HG03175 (cell line): ENCODE data around the gene RALY.

Source experiments
- ATAC-seq: cut with Tn5 transposase; IDR thresholded peaks from one replicate; pipeline ENCODE4 v1.9.1; 2021; ENCODE audit warnings: mild to moderate bottlenecking, moderate library complexity; ENCODE audit not compliant: unreplicated experiment

RALY gene

GRCh38 chr20:34047010-34047687 is 53.4 kb downstream of the RALY start:
- no peak for ATAC-seq

DNA sequence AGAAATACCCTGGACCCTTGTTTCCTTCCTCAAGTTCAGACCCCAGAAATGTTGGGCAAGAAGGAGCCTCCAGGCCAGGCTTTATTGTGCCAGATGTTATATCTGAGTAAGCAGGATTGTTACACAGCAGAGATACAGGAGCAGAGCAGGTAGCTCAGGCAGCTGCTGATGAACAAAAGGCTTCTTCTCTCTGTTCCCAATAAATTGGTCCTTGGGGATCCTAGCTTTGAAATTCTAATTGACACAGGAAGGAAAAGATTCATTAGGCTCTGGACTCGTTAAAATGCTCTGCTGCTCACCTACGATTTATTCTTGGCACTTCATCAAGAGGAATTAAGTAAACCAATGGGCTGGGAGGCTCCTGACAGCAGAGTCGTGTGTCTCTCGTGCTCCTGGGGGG is 54.2 kb downstream of the RALY start:
- ATAC-seq: no peak

DNA sequence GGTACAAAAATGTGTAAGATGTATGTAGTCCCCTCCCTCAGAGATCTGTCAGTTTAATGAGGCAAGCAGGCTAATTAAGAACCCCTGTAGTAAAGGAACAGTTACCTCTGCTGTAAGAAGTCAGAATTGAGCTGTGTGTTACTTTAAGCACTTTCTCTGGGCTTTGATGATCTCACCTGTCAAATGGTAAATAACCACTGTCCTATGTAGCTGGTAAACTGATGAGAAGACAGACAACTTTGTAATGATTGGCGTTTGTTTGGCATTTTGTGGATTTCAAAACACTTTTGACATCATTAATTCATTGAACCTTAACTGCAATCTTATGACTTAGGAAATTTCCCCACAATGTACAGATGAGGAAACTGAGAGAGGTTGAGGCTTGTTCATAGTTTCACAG is 55.7 kb downstream of the RALY start:
- ATAC-seq: no peak

DNA sequence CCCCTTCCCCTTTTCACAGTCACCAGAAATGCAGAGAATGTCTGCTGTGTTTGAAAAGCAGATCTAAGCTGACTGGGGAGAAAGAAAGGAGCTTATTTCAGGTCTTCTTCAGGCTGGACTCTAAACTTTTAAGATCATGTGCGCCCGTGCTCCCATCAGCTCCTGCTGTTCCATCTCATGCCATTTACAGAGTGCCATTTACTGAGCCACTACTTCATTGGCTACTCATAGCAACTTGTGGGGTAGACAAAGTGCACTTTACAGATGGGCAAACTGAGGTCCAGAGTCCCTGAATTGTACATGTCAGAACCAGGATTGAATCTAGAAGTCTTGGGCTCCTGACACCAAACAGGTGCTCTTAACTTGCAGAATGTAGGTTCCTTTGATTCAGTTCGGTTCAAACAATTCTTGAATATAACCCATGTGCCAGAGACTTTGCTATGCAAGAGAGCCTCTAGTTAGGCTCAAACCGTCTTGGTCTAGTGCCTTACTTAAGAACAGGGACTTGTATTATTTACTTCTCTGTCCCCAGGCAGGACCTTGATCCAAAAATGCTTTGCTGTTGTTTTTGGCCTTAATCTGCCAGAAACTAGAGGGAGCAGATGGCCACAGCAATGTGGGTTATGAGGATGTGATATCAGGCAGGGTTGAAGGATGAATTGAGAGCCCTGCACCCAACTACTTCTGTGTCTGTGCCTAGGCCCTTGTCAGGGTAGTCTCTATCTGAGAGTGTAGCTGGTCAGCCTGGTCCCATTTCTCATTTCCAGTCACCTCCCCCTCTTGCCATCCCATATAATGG is 56.4 kb downstream of the RALY start:
- no peak for ATAC-seq

GRCh38 chr20:34052414-34052813 is 58.7 kb downstream of the RALY start:
- ATAC-seq: no peak

DNA sequence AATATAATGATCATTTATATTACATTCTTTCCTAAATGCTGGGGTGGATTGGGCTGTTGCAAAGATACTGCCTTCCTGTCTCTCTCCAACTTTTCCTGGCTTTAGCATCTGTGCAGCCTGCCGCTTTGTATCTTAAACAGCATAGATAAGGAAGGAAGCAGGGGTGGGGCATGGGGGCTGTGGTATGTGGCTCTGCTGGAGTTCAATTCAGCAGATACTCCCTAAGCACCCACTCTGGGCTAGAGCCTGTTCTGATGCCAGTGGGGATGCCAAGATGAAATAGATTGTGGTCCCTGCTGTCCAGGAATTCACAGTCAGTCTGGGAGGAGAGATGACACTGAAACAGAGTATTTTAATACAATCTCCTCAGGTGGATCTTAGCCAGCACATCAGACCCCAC is 61.6 kb downstream of the RALY start:
- no peak for ATAC-seq

GRCh38 chr20:34058831-34059230 is 65.1 kb downstream of the RALY start:
- peak; percentile 58 for ATAC-seq

GRCh38 chr20:34060970-34061369 is 67.3 kb downstream of the RALY start:
- ATAC-seq: no peak

- ATAC-seq: no peak
Observed at GRCh38 chr20:34061695-34062094, 68.0 kb downstream of the RALY start.

DNA sequence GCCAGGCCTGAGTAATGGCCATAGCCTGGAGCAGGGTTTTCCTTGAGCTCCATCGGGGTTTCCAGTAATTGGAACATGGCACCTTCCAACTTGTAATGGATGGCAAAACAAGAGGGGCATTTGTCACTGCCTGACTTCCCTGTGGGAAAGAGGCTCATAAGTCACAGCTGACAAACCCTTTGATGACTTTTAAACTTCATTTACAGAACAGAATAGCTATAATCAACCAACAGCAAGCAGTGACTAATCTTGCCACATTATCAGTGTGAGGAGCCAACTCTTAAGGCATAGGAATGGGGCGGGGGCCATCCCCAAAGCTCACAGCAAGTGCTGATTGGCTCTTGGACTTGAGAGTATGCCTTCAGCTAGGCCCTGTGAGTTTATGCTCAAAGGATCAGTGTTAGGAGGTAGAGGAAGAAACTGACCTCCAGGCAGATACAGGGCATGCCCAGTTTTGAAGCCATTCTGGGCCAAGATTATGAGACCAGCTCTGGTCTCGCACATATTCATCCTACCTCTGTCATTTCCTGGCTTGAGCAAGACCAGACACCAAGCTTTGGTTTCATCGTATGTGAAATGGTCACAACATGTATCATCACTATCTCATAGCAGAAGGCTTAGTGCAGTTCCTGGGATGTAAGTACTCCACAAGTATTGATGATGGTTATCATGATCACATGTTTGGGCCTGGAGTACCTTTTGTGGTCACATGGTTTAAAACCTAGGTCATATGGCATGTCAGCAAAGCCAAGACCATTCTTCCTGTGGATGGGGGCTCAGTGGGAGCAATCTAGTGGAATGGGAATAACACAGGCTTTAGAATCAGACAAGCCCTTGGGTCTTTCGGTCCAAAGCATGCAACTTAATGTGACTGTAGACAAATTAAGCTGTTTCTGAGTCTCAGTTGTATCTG is 69.1 kb downstream of the RALY start:
- no peak for ATAC-seq

DNA sequence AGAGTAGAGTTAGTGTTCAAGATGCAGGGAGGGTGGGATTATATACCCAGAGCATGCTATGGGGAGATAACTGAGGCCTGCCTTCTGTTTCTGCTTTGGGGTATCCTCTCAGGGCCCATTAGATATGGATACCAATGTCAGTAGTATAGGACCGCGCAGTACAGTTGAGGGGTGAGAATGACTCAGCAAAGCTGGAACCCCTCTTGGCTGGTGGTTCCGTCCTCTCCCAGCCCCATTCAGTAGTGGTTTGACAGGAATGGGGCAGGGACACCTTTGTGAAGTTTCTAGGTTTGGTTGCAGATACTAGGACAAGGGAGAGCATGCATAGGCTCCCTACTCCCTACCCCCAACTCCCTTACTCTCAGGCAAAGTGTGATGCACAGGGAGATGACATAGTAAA is 70.6 kb downstream of the RALY start:
- ATAC-seq: no peak

DNA sequence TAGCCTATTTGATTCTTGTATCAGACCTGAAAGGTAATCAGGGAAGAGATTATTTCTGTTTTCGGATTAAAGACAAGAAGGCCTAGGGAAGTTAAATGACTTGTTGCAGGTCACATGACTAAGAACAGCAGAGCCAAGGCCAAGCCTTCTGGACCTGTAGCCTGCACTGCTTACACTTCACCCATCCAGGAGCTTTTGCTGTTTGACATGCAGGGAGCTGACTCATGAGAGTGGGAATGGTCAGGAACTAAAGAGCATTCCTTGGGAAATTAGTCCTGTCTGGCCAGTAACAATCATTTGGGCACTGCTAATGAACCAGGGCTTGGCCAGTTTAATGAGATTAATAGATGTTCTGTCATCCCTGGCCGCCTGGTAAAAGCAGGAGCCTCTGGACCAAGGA is 71.5 kb downstream of the RALY start:
- ATAC-seq: no peak

GRCh38 chr20:34066476-34067090 is 72.9 kb downstream of the RALY start:
- ATAC-seq: no peak

DNA sequence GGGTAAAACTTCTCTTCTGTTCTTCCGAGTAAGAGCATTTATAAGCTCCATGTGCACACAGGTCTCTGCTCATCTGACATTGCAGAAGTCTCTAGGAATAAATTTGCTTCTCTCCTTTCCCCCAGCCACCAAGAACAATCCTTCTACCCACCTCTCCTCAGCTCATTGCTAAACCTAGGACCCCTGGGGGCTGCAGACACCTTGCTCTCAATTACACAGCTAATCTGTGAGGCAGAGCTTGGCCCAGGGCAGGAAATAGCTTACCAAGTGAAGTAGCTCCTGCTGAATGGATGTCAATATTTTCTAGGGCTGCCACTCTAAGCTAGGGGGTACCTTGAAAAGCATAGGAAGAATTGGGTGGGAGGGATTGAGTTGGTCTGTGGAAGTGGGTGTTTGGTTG is 74.3 kb downstream of the RALY start:
- no peak for ATAC-seq

DNA sequence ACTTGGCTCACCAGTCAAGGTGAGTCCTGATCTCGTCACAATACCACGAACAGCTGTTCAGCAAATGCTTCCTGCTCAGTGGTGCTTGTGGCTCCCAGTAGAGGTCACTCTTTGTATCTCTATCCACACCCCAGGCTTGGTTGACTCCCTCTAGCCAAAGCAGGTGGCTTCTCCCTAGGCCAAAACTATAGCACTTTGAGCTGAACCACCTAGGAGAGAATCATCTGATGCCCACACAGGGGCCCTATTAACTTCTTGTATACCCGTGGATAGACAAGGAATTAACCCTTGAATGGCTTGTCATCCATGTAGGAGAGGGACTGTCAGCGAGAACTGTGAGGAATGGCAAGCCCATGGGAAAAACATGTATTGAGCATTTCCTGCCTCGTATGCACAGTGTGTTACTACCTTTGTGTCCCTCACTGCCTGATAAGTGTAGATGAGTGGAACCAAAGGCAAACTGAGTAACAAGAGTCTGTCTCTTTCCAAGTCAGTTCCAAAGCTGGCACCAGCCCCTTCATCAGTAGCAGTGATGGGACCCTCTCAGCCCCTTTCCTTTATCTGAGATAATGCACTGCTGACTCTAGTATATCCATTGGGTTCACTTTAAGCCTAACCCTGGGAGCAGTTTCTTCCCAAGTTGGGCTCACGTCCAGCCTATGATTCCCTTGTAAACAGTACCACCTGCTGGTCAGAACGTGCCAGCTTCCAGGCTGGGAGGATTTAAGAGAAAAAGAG is 75.8 kb downstream of the RALY start:
- peak; percentile 70 for ATAC-seq

DNA sequence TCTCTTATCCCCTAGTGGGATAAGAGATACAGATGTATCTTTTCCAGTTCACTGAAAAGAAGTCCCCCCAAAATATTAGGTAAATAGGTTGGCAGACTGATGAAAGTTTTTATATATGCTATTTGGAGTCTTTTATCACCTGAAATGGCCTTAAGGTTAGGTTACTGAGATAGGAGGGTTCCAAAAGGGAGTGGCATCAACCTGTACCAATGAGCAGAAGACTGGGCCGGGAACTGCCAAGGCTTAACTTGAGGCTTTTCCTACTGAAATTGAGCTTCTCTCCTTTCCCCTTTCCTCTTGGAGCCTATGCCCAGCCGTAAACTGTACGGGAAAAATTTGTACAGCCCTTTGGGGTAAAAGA is 76.3 kb downstream of the RALY start:
- ATAC-seq: no peak

GRCh38 chr20:34070859-34071258 is 77.1 kb downstream of the RALY start:
- no peak for ATAC-seq

DNA sequence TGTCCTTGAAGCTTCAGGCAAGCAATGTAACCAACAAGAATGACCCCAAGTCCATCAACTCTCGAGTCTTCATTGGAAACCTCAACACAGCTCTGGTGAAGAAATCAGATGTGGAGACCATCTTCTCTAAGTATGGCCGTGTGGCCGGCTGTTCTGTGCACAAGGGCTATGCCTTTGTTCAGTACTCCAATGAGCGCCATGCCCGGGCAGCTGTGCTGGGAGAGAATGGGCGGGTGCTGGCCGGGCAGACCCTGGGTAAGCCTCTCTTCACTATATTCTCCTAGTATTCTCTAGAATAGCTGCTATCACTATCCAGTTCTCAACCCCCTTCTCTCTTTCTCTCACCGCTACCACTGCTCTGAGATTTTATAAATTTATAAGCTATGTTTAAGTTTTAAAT is 78.4 kb downstream of the RALY start:
- no peak for ATAC-seq

DNA sequence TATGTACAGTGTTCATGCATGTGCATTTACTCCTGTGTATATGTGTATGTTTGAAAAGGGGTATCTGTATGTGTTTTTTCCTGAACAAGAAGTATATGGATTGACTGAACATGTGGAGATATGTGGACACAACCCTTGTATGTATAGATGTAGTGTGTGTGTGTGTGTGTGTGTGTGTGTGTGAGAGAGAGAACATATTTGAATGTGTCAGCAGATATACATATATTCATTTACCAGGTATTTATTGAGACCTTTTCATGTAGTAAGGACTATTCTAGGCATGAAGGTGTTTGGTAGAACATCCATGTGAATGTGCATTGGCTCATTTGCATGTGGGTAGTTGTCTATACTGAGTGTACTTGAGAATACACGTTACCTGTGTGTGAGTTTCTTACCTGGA is 79.1 kb downstream of the RALY start:
- no peak for ATAC-seq

- no peak for ATAC-seq
Observed at GRCh38 chr20:34074101-34074760, 80.5 kb downstream of the RALY start.
